Endothelial cell of umbilical vein (primary cell): ENCODE measurements around the gene NEDD4. TPM values are rescaled to one million over a fixed set of nuclear protein-coding genes. Genes with fewer than 3 reads are reported as not detected.
A peak's percentile ranks its signal among the peaks of the same experiment; 100 is the strongest.

Experiments used
- BruUV-seq: library from RNA; stranded (reverse); fragments of 400-500 nt; replicated peaks from 2 replicates; lab custom pipeline; 2021; lab: Mats Ljungman, UMichigan
- CTCF ChIA-PET: fragments of 300-600, 350-600 bp; sonication (Branson Sonifier 250); formaldehyde crosslinking; loops from one replicate; lab custom pipeline; 2021; ENCODE audit warnings: antibody characterized with exemption, inconsistent platforms; lab: Charles Lee
- POLR2A ChIA-PET: fragments of 300-600, 350-600 bp; sonication (Branson Sonifier 250); formaldehyde crosslinking; loops from one replicate; lab custom pipeline; 2021; ENCODE audit warnings: antibody characterized with exemption, inconsistent platforms; lab: Charles Lee
- DNase-seq: peaks from one replicate; pipeline ENCODE4 v3.0.0-alpha.2; 2011; ENCODE audit warnings: low read depth, low spot score
- FAIRE-seq: peaks from 2 replicates; lab custom pipeline; 2011; peaks lifted over from hg19 to GRCh38; lab: Jason Lieb, UNC
- H2AFZ ChIP-seq: 2 replicates; pipeline ENCODE4 v1.6.0; 2012; ENCODE audit warnings: low read depth, low read length, control low read depth, inconsistent platforms
- H3K27ac ChIP-seq: 2 replicates; pipeline ENCODE4 v1.5.1; 2011; ENCODE audit warnings: low read depth, mild to moderate bottlenecking, control low read depth, low read length, moderate library complexity; ENCODE audit not compliant: insufficient read depth
- H3K27me3 ChIP-seq, 2 experiments: 2 replicates each; pipeline versions ENCODE4 v1.6.0 to v1.6.1; 2011; ENCODE audit warnings: low read length in 2 of 2, mixed read lengths in 1 of 2; ENCODE audit not compliant: control insufficient read depth in 2 of 2, insufficient read depth in 2 of 2
- H3K36me3 ChIP-seq, 2 experiments: 2 replicates in 1 of 2; 3 replicates in 1 of 2; pipeline ENCODE4 v1.5.1; 2011; ENCODE audit warnings: low read length in 2 of 2, mild to moderate bottlenecking in 1 of 2, moderate library complexity in 1 of 2; ENCODE audit not compliant: control insufficient read depth in 2 of 2, insufficient read depth in 2 of 2; ENCODE audit errors: extremely low read depth in 1 of 2
- H3K4me1 ChIP-seq: 3 replicates; pipeline ENCODE4 v1.5.1; 2011; ENCODE audit warnings: mild to moderate bottlenecking, low read length; ENCODE audit not compliant: control insufficient read depth, insufficient read depth; ENCODE audit errors: extremely low read depth
- H3K4me2 ChIP-seq: 2 replicates; pipeline ENCODE4 v1.6.1; 2011; ENCODE audit warnings: low read length, control low read depth, mixed read lengths; ENCODE audit not compliant: insufficient read depth
- H3K4me3 ChIP-seq, 3 experiments: fragments of 200-600 bp in 1 of 3; sonication (generic), shearing (Covaris generic) in 1 of 3; replicated peaks in 1 of 3; 2 replicates each; pipeline ENCODE4 v1.5.1; 2011 to 2016; ENCODE audit warnings: control low read depth in 3 of 3, low read length in 3 of 3, mild to moderate bottlenecking in 2 of 3, inconsistent platforms in 1 of 3, low read depth in 1 of 3, moderate library complexity in 1 of 3; ENCODE audit not compliant: insufficient read depth in 1 of 3
- H3K79me2 ChIP-seq: 2 replicates; pipeline ENCODE4 v1.6.0; 2012; ENCODE audit warnings: low read length, inconsistent platforms; ENCODE audit not compliant: control insufficient read depth, insufficient read depth
- H3K9ac ChIP-seq: replicated peaks from 2 replicates; pipeline ENCODE3; 2011; ENCODE audit warnings: low read length, control low read depth; ENCODE audit not compliant: insufficient read depth; ENCODE audit errors: extremely low read depth
- H3K9me1 ChIP-seq: replicated peaks from 3 replicates; pipeline ENCODE4 v1.6.0; 2011; ENCODE audit warnings: mild to moderate bottlenecking, low read length; ENCODE audit not compliant: control insufficient read depth, insufficient read depth; ENCODE audit errors: extremely low read depth
- H3K9me3 ChIP-seq: replicated peaks from 2 replicates; pipeline ENCODE4 v1.5.1; 2012; ENCODE audit warnings: low read length, inconsistent platforms; ENCODE audit not compliant: control insufficient read depth, insufficient read depth
- H4K20me1 ChIP-seq: replicated peaks from 2 replicates; pipeline ENCODE3; 2011; ENCODE audit warnings: mild to moderate bottlenecking, low read length; ENCODE audit not compliant: control insufficient read depth, insufficient read depth; ENCODE audit errors: extremely low read depth
- EZH2 ChIP-seq: IDR thresholded peaks from 2 replicates; pipeline ENCODE4 v1.6.1; 2012; ENCODE audit warnings: borderline replicate concordance, low read depth, mild to moderate bottlenecking, moderate library complexity, low read length, inconsistent platforms; ENCODE audit not compliant: severe bottlenecking
- FOS ChIP-seq: IDR thresholded peaks from 2 replicates; pipeline ENCODE4 v1.6.1; 2011; ENCODE audit warnings: mild to moderate bottlenecking, low read length, moderate library complexity, borderline replicate concordance; ENCODE audit not compliant: insufficient read depth
- GATA2 ChIP-seq: IDR thresholded peaks from 2 replicates; pipeline ENCODE4 v1.7.0; 2011; ENCODE audit warnings: low read depth, mild to moderate bottlenecking, moderate library complexity, mixed read lengths, low read length; ENCODE audit not compliant: insufficient read length, insufficient read depth
- POLR2A ChIP-seq: IDR thresholded peaks from 2 replicates; pipeline ENCODE4 v1.6.1; 2012; ENCODE audit warnings: low read depth, mild to moderate bottlenecking, control low read depth, low read length
- dilution Hi-C: fragments of 300-500 bp; cut with MboI; formaldehyde crosslinking; loops from one replicate; pipeline ENCODE4 v1.15.0; 2019; ENCODE audit warnings: low sequenced_read_pairs; ENCODE audit not compliant: extremely low pct_ligation_motif_present
- intact Hi-C: fragments of 100-400 bp; cut with micrococcal nuclease; formaldehyde crosslinking; loops from one replicate; pipeline ENCODE4 v1.10.0; 2022
- polyA plus RNA-seq, 4 experiments: library from polyadenylated mRNA; depleted of rRNA in 3 of 4; stranded (reverse) in 3 of 4; unstranded in 1 of 4; fragments of >200 nt; gene quantifications; 2 replicates each; pipeline versions ENCODE4 v1.2.1 to v1.2.3, GENCODE V29; 2011 to 2012; ENCODE audit warnings: missing spikeins in 1 of 4
- total RNA-seq: library from RNA; stranded (reverse); gene quantifications from 2 replicates; pipeline ENCODE4 v1.2.3, GENCODE V29; 2021
- TF ChIP-seq, protein P1 (sequence below): IDR thresholded peaks from 2 replicates; pipeline ENCODE4 v1.6.1; 2011; ENCODE audit not compliant: insufficient read depth, insufficient read length
- TF ChIP-seq, protein P2 (sequence below), 2 donors: IDR thresholded peaks; 1 replicate in 1 of 2; 2 replicates in 1 of 2; pipeline ENCODE4 v1.5.1; 2011; ENCODE audit warnings: low read length in 2 of 2, mild to moderate bottlenecking in 2 of 2, moderate library complexity in 2 of 2, control low read depth in 1 of 2, inconsistent platforms in 1 of 2, low read depth in 1 of 2; ENCODE audit not compliant: insufficient read depth in 1 of 2; ENCODE audit errors: extremely low read depth in 1 of 2

NEDD4 gene
- total and polyA plus RNA-seq, 2 donors (not counting 3 experiments of a cell fraction or from before 2014, with no cell fraction given) = 9.2 to 39.0 TPM

DNA sequence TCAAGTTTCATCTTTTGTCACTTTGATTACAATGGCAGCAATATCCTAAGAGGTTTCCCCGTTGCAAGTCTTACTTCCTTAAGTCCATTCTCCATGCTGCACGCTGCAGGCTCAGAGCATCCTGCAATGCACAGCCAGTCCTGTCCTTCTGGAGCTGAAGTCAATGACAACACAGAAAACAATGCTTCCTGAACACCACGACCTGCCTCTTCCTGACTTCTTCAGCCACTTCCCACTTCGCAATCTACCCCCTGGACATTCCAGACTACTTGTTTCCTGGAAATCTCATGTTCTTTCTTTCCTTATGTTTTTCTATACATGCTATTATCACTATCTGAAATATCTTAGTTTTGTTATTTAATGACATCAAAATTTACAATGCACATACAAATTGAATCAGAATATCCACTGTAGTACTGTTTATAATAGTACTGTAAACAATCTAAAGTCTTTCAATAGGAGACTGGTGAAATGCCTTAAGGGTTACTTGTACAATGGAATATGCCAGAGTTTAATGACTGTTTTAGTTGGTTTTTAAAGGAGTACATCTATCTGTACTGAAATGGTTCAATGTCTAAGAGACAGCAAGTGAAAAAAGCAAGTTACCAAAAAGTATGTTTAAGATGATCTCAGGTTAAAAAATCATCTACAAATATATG is 136.8 kb downstream of the NEDD4 start:
- BruUV-seq = no TSS peak
- dilution Hi-C loops (no loop called here), intact Hi-C loops (no loop called here)
- Histone ChIP-seq H3K36me3 (peaks cover 4 to 7% of the 10 kb centered on the region in 2 experiments), H3K4me1 (peaks cover 13% of the 10 kb centered on the region), H3K4me2 (peak overlapping the region; percentile 53), H3K9ac (no peak overlapping the region), H3K27ac (no peak overlapping the region), H3K9me3 (no peaks in the 10 kb centered on the region), H4K20me1 (no peaks in the 10 kb centered on the region), H3K79me2 (no peaks in the 10 kb centered on the region), H3K9me1 (no peaks in the 10 kb centered on the region), H3K27me3 (no peaks in the 10 kb centered on the region), H3K4me3 (no peak overlapping the region), H2AFZ (no peak overlapping the region)
- FAIRE-seq = peak; percentile 84
- POLR2A ChIA-PET = no interaction called here
- no peak for TF ChIP-seq POLR2A
- TF ChIP-seq EZH2 = no peak
- no peak for TF ChIP-seq GATA2
- TF ChIP-seq, protein P1, sequence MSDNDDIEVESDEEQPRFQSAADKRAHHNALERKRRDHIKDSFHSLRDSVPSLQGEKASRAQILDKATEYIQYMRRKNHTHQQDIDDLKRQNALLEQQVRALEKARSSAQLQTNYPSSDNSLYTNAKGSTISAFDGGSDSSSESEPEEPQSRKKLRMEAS = no peak
- no peak for TF ChIP-seq FOS
- TF ChIP-seq, protein P2, sequence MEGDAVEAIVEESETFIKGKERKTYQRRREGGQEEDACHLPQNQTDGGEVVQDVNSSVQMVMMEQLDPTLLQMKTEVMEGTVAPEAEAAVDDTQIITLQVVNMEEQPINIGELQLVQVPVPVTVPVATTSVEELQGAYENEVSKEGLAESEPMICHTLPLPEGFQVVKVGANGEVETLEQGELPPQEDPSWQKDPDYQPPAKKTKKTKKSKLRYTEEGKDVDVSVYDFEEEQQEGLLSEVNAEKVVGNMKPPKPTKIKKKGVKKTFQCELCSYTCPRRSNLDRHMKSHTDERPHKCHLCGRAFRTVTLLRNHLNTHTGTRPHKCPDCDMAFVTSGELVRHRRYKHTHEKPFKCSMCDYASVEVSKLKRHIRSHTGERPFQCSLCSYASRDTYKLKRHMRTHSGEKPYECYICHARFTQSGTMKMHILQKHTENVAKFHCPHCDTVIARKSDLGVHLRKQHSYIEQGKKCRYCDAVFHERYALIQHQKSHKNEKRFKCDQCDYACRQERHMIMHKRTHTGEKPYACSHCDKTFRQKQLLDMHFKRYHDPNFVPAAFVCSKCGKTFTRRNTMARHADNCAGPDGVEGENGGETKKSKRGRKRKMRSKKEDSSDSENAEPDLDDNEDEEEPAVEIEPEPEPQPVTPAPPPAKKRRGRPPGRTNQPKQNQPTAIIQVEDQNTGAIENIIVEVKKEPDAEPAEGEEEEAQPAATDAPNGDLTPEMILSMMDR (IDR thresholded peaks at IDR 0.05; ENCODE audit: extremely low read depth in 1 of 2, insufficient read depth in 1 of 2, low read depth in 1 of 2, low read length in 2 of 2) = no peak
- CTCF ChIA-PET = interaction anchor here (0.7 to 3.7 kb wide), 3 partner anchors 10 to 61 kb away, joined by 3 to 18 read pairs (median 3); no protein-coding TSS in a partner anchor
- peak; percentile 79 for DNase-seq
